Right cardiac atrium (tissue), 5 donors: ENCODE data around the gene HOXC13. TPM values are rescaled to one million over a fixed set of nuclear protein-coding genes. Genes with fewer than 3 reads are reported as not detected.

Source experiments
- ATAC-seq, 2 donors: fragments of 200-7000 bp; cut with Tn5 transposase; one replicate each; pipeline versions ENCODE4 v1.8.0 to v1.9.1; 2020; ENCODE audit warnings: moderate library complexity in 2 of 2, mild to moderate bottlenecking in 1 of 2
- DNase-seq, 3 donors: peaks; one replicate each; pipeline ENCODE4 v3.0.0-alpha.2; 2020
- H3K27ac ChIP-seq: one replicate; pipeline ENCODE4 v1.5.1; 2013; ENCODE audit warnings: mild to moderate bottlenecking, low read length, control low read depth, moderate library complexity
- H3K27me3 ChIP-seq: one replicate; pipeline ENCODE4 v1.6.1; 2013; ENCODE audit not compliant: control insufficient read depth, insufficient read depth
- H3K4me1 ChIP-seq: one replicate; pipeline ENCODE4 v1.6.1; 2013; ENCODE audit warnings: low read length; ENCODE audit not compliant: control insufficient read depth, insufficient read depth
- H3K4me3 ChIP-seq: one replicate; pipeline ENCODE4 v1.5.1; 2013; ENCODE audit warnings: low read length, control low read depth
- H3K9me3 ChIP-seq: one replicate; pipeline ENCODE4 v1.6.1; 2013; ENCODE audit warnings: low read length; ENCODE audit not compliant: control insufficient read depth
- WGBS: extraction: QIAGEN DNeasy Blood & Tissue Kit; methylation state at CpG from one replicate; pipeline ENCODE4 v1.1.7; 2013; 5-methylcytosine and 5-hydroxymethylcytosine counted together
- intact Hi-C, 4 donors: fragments of 100-400 bp; cut with DNase I; formaldehyde crosslinking; loops; one replicate each; pipeline versions ENCODE4 v1.11.0 to v1.14.0; 2022 to 2023
- polyA plus RNA-seq: library from polyadenylated mRNA; stranded (reverse); fragments of 200-250 nt; gene quantifications from one replicate; pipeline ENCODE4 v1.2.3, GENCODE V29; 2013
- total RNA-seq, 4 donors: library from RNA; stranded (reverse); fragmentation: NEBNext Ultra II Directional; extraction: Animal tissue kit (Norgen Biotek cat#: 25700); gene quantifications; one replicate each; pipeline ENCODE4 v1.2.1, GENCODE V29; 2021
- donor health status: healthy with polysubstance abuse.
- donor health status: DM: no; HTN: yes; CAD: no.
- donor health status: DM: no; HTN: no; CAD: no.
- donor health status: DM: no; HTN: yes; CAD: no; lungs with severe emphysema.
- donor health status: DM: yes; HTN: yes; CAD: no.

HOXC13 gene
- total and polyA plus RNA-seq, 5 donors: not detected

DNA sequence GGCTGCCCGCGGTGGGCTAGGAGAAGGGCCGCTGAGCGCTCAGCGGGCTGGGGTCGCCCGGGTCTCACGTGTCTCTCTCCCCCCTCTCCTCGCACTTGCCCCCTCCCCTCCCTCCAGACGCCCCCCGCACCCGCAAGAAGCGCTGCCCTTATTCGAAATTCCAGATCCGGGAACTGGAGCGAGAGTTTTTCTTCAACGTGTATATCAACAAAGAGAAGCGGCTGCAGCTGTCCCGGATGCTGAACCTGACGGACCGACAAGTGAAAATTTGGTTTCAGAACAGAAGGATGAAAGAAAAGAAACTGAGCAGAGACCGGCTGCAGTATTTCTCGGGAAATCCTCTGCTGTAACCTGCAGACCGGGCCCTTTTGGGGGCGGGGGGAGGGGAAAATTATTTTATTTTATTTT is 36.4 kb downstream of the HOXC13 start:
- ATAC-seq: no peak
- Histone ChIP-seq H3K27me3 (no peaks in the 10 kb centered on the region), H3K4me1 (no peaks in the 10 kb centered on the region), H3K9me3 (no peaks in the 10 kb centered on the region), H3K27ac (no peak overlapping the region), H3K4me3 (peak overlapping the region; percentile 1)
- intact Hi-C loops: no loop called here
- WGBS: 2% methylated on average over 25 of the region's 25 CpGs
- DNase-seq: no peak

DNA sequence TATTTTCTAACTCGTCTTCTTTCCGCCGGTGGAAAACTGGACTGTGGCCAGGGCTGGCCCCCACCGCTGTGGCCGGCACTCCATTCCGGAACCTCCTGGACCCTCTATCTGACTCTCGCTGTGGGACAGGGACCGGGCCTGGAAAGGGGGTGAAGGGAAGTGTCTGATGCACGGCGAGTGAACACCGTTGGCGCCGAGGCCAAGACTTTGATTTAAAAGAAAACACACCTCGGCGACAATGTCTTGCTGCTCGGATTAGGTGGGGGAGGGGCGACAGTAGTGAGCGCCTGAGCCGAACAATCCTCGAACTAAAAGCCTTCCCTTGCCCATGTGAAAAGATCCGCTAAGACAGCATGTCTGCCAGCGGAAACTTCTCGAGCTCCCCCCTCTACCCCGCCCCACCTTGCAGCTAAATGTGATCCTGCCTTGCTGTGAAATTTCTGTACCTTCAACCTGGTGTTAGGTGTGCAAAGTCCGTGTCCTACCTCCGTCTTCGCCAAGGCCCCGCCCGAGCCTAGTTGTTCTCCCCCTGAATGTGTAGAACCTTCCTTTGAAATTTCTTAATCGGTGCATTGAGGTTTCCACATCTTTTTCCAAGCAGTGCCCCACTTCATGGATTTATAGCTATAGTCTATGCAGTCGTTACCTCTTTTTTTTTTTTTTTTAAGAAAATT is 37.0 kb downstream of the HOXC13 start:
- peak in 1 of 3 donors; percentile 29 for DNase-seq
- Histone ChIP-seq H3K9me3 (no peaks in the 10 kb centered on the region), H3K4me3 (peak overlapping the region; percentile 1), H3K4me1 (no peaks in the 10 kb centered on the region), H3K27me3 (no peaks in the 10 kb centered on the region), H3K27ac (no peak overlapping the region)
- 9% methylated on average over 31 of the region's 31 CpGs for WGBS
- intact Hi-C loops: no loop called here
- ATAC-seq: no peak

- 16% methylated on average over 21 of the region's 21 CpGs for WGBS
- no peak for ATAC-seq
Observed at GRCh38 chr12:53976172-53976822, 37.7 kb downstream of the HOXC13 start.

DNA sequence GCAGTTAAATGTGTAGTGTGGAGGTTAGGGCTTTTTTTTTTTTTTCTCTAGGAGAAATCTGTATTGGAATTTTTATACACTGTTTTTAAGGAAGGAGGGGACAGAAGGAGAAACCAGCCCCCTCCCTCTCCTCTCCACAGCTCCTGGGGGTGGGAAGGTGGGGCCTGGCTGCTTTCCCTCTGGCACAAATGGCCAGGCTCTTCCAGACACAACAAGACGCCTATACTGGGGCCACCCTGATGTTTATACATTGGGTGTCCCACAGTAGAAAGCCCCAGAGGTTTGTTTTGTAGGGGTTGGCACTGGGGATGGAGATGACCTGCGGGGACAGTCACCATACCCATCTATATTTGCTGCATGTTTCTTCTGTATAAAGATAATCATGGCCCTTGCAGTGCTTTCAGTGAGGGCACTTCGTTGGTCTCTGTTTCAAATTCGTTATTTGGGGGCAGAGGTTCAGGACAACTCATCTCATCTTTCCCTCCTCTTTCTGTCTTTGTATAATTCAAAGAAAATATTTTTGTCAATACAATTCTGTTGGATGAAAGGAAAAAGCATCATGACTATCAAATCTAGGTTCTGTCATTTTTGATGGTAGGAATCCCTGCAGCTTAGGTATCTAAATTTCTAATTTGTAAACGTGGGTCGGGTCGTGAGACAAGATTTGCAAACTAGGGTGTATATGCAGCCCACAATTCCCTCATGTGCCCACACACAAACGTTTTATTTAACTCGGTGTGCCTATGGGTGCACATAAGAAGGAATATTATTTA is 38.4 kb downstream of the HOXC13 start:
- WGBS: 8% methylated on average over 9 of the region's 9 CpGs

More at GRCh38 chr12:53976172-53976822, 37.7 kb downstream of the HOXC13 start:
- Histone ChIP-seq H3K27me3 (no peaks in the 10 kb centered on the region), H3K27ac (no peak overlapping the region), H3K9me3 (no peaks in the 10 kb centered on the region), H3K4me3 (no peak overlapping the region), H3K4me1 (no peaks in the 10 kb centered on the region)
- intact Hi-C loops: no loop called here
- peak in 1 of 3 donors; percentile 23 for DNase-seq

GRCh38 chr12:53977596-53978445 is 39.2 kb downstream of the HOXC13 start:
- intact Hi-C loops: no loop called here
- 7% methylated on average over 11 of the region's 11 CpGs for whole genome bisulfite sequencing
- H3K9me3 ChIP-seq: no peaks in the 10 kb centered on the region
- H3K4me1 ChIP-seq: no peaks in the 10 kb centered on the region
- H3K27me3 ChIP-seq: no peaks in the 10 kb centered on the region
- ATAC-seq (no peak), DNase-seq (peak in 1 of 3 donors; percentile 13)
- no peak overlapping the region for H3K4me3 ChIP-seq
- no peak overlapping the region for H3K27ac ChIP-seq

More for the DNA sequence above, 38.4 kb downstream of the HOXC13 start:
- no peaks in the 10 kb centered on the region for H3K27me3 ChIP-seq
- H3K4me3 ChIP-seq: no peak overlapping the region
- H3K27ac ChIP-seq: no peak overlapping the region
- DNase-seq: peak in 1 of 3 donors; percentile 18
- intact Hi-C loops: no loop called here
- ATAC-seq: no peak
- H3K9me3 ChIP-seq: no peaks in the 10 kb centered on the region
- no peaks in the 10 kb centered on the region for H3K4me1 ChIP-seq

DNA sequence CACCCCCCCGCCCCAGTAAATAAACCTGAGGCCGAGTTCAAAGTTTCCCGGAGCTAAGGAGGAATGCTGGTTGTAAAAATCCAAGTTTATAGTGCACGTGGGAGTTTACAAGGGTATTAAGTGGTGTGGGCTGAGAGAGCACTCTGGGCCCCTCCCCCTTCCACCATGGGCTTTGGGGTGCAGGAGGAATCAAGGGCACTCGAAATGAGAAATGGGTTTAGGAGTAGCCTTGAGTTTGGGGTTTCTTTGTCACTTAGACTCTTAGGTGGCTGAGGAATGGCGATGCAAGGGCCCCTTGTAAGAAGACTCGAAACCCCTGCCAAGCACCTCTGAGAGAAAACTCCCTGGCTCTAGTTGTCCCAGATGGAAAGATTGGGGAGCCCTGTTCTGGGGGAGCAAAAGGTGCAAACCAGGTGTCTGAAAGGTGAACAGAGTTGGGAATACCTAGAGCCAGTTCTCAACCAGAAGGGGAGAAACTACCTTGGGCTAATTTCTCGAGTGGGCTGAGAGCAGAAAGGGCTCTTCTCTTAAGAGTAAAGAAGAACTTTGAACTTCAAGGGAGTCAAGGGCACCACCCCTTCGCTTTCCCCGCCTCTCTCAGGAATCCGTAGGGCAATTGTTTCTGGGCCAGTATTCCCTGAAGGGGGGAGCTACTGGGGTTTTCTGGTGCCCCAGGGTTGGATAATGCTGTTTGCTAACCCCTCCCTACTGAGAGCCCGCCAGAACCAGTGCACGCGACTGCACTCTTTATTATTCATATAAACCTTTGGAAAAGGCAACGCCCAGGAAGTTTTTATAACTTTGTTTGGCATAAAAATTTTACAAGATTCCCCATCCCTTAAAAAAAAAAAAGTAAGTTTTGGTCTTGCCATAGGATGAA is 40.1 kb downstream of the HOXC13 start:
- DNase-seq (peak in 1 of 3 donors; percentile 13), ATAC-seq (no peak)
- H3K27me3 ChIP-seq: no peaks in the 10 kb centered on the region
- intact Hi-C loops: no loop called here
- H3K27ac ChIP-seq: no peak overlapping the region
- H3K4me1 ChIP-seq: no peaks in the 10 kb centered on the region
- 10% methylated on average over 15 of the region's 15 CpGs for WGBS
- no peaks in the 10 kb centered on the region for H3K9me3 ChIP-seq
- no peak overlapping the region for H3K4me3 ChIP-seq

DNA sequence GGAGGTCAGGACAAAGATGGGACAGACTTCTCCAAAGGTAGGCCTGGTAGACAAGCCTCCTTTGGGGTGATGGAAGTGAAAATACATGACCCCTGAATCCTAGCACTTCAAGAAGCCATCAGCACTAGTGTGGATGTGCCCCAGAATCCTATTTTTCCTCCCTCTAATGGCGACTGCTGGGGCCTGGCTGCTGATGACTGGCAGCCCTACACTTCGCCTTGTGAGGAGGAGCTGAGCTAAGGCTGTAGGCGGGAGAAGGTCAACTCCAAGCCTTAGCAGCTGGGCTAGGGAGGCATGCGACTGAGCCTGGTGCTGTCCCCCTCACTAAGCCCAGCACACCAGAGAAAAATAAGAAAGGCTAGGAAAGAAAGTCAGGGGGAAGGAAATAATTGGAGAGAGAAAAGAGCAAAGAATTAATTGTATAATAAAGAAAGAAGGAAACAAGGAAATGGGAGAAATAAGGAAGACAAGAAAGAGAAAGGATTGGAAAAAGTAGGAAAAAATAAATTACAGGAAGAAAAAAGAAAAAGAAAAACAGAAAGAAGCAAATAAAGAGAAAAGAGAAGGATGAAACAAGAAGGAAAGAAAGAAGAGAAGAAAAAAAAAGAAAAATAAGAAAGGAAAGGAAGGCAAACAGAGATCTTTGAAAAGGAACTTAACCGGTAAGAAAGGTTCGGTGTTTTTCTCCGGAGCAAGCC is 41.6 kb downstream of the HOXC13 start:
- no peak overlapping the region for H3K27ac ChIP-seq
- H3K4me3 ChIP-seq: no peak overlapping the region
- intact Hi-C loops: no loop called here
- 23% methylated on average over 7 of the region's 7 CpGs for WGBS
- DNase-seq: peak in 1 of 3 donors; percentile 10
- no peaks in the 10 kb centered on the region for H3K27me3 ChIP-seq
- H3K4me1 ChIP-seq: no peaks in the 10 kb centered on the region
- ATAC-seq: no peak
- H3K9me3 ChIP-seq: no peaks in the 10 kb centered on the region

GRCh38 chr12:53980802-53981496 is 42.3 kb downstream of the HOXC13 start:
- ATAC-seq (no peak), DNase-seq (no peak)
- H3K4me3 ChIP-seq: no peak overlapping the region
- no peaks in the 10 kb centered on the region for H3K9me3 ChIP-seq
- H3K27me3 ChIP-seq: no peaks in the 10 kb centered on the region
- intact Hi-C loops: no loop called here
- no peak overlapping the region for H3K27ac ChIP-seq
- no peaks in the 10 kb centered on the region for H3K4me1 ChIP-seq
- 21% methylated on average over 15 of the region's 15 CpGs for WGBS
